ENCODE data around the gene NEK6.
A peak's percentile ranks its signal among the peaks of the same experiment; 100 is the strongest.

The NEK6 gene

DNA sequence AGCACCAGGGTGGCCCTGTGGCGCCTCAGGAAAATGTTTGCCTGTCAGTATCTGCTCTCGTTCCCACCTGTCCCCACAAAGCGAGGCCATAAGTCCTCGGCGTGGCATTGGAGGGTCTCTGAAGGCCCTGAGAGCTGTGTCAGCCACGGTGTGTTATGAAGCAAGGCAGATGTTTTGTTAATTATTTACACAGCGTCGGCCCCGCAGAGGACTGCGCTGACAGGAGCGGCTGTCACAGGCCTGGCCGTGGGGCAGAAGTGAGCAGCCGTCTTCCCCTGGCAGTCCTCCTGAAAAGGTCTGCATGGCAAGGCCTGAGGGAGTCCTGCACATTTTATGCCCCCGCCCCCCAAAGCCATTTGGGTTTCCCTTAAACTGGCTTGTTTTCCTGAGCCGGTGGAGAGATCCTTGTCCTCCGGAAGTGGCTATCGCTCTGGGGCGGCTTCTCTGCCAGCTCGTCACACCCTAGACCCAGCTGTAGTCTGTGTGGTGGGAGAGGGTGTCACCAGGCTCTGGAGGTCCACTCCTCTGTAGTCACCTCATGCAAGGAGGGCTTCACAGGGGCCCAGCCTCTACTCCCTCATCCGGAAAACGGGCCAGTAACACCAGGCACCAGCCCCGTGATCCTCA is 6.2 kb downstream of the NEK6 start:
- Histone ChIP-seq H3K27me3 (no peaks in the 10 kb centered on the region), H3K27ac (peak overlapping the region; percentile 91 to 92), H3K9me3 (no peaks in the 10 kb centered on the region), H3K4me1 (peaks cover 8 to 88% (median 81%) of the 10 kb centered on the region in 4 donors), H3K36me3 (no peaks in the 10 kb centered on the region), H3K4me3 (peak overlapping the region; percentile 1 to 22)
- no peak for DNase-seq
- intact Hi-C loops (cut with DNase I; ENCODE audit: low total_unique reads), result no loop called here
- TF ChIP-seq, protein P1, sequence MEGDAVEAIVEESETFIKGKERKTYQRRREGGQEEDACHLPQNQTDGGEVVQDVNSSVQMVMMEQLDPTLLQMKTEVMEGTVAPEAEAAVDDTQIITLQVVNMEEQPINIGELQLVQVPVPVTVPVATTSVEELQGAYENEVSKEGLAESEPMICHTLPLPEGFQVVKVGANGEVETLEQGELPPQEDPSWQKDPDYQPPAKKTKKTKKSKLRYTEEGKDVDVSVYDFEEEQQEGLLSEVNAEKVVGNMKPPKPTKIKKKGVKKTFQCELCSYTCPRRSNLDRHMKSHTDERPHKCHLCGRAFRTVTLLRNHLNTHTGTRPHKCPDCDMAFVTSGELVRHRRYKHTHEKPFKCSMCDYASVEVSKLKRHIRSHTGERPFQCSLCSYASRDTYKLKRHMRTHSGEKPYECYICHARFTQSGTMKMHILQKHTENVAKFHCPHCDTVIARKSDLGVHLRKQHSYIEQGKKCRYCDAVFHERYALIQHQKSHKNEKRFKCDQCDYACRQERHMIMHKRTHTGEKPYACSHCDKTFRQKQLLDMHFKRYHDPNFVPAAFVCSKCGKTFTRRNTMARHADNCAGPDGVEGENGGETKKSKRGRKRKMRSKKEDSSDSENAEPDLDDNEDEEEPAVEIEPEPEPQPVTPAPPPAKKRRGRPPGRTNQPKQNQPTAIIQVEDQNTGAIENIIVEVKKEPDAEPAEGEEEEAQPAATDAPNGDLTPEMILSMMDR (IDR thresholded peaks at IDR 0.05), result no peak

GRCh38 chr9:124264823-124265233 is 7.1 kb downstream of the NEK6 start:
- Histone ChIP-seq H3K4me1 (peaks cover 8 to 87% (median 83%) of the 10 kb centered on the region in 4 donors), H3K27me3 (no peaks in the 10 kb centered on the region), H3K36me3 (no peaks in the 10 kb centered on the region), H3K4me3 (no peak overlapping the region), H3K27ac (no peak overlapping the region), H3K9me3 (no peaks in the 10 kb centered on the region)
- intact Hi-C loops (cut with DNase I; ENCODE audit: low total_unique reads), result no loop called here
- no peak for DNase-seq
- TF ChIP-seq, protein P1 (IDR thresholded peaks at IDR 0.05), result no peak

- peak overlapping the region; percentile 70 to 74 for H3K27ac ChIP-seq
- H3K9me3 ChIP-seq, result no peaks in the 10 kb centered on the region
- no peak for DNase-seq
- H3K36me3 ChIP-seq, result no peaks in the 10 kb centered on the region
- intact Hi-C loops (cut with DNase I; ENCODE audit: low total_unique reads), result no loop called here
- TF ChIP-seq, protein P1 (IDR thresholded peaks at IDR 0.05), result no peak
- no peak overlapping the region for H3K4me3 ChIP-seq
- H3K4me1 ChIP-seq, result peaks cover 7 to 87% (median 83%) of the 10 kb centered on the region in 4 donors
- no peaks in the 10 kb centered on the region for H3K27me3 ChIP-seq
These were observed 7.8 kb downstream of the NEK6 start for GRCh38 chr9:124265551-124265950.

- intact Hi-C loops (cut with DNase I; ENCODE audit: low total_unique reads), result no loop called here
- Histone ChIP-seq H3K4me1 (peaks cover 3 to 87% (median 82%) of the 10 kb centered on the region in 4 donors), H3K27me3 (no peaks in the 10 kb centered on the region), H3K9me3 (no peaks in the 10 kb centered on the region), H3K4me3 (no peak overlapping the region), H3K27ac (peak overlapping the region; percentile 70 to 74), H3K36me3 (no peaks in the 10 kb centered on the region)
- no peak for DNase-seq
- TF ChIP-seq, protein P1 (IDR thresholded peaks at IDR 0.05), result no peak
These were observed 8.5 kb downstream of the NEK6 start for GRCh38 chr9:124266139-124266825.

GRCh38 chr9:124266826-124267201 is 9.1 kb downstream of the NEK6 start:
- H3K4me3 ChIP-seq, result peak overlapping the region in 1 of 2 donors; percentile 26
- H3K27ac ChIP-seq, result peak overlapping the region; percentile 70 to 74
- H3K4me1 ChIP-seq, result peaks cover 3 to 87% (median 82%) of the 10 kb centered on the region in 4 donors
- H3K9me3 ChIP-seq, result no peaks in the 10 kb centered on the region
- intact Hi-C loops (cut with DNase I; ENCODE audit: low total_unique reads), result no loop called here
- DNase-seq, result no peak
- TF ChIP-seq, protein P1 (IDR thresholded peaks at IDR 0.05), result no peak
- no peaks in the 10 kb centered on the region for H3K27me3 ChIP-seq
- H3K36me3 ChIP-seq, result no peaks in the 10 kb centered on the region

All from tibial artery (tissue), 4 donors.